AG04450 (cell line): Measurements from ENCODE around the gene MRM2. TPM values are rescaled to one million over a fixed set of nuclear protein-coding genes. Genes with fewer than 3 reads are reported as not detected.

Experiments used
- CTCF ChIA-PET: fragments of 300-600, 350-600 bp; formaldehyde crosslinking; extraction: SDS; loops from one replicate; lab custom pipeline; 2022; ENCODE audit warnings: antibody characterized with exemption, inconsistent platforms; lab: Charles Lee
- POLR2A ChIA-PET: fragments of 350-600 bp; formaldehyde crosslinking; extraction: SDS; loops from one replicate; lab custom pipeline; 2021; ENCODE audit warnings: antibody characterized with exemption, inconsistent platforms; lab: Yijun Ruan, JAX
- DNase-seq: peaks from one replicate; pipeline ENCODE4 v3.0.0-alpha.2; 2011; ENCODE audit warnings: low read depth, low spot score
- H3K27ac ChIP-seq: one replicate; pipeline ENCODE4 v1.5.1; 2012; ENCODE audit warnings: low read depth, low read length, control low read depth
- H3K27me3 ChIP-seq: one replicate; pipeline ENCODE4 v1.6.0; 2012; ENCODE audit warnings: low read length; ENCODE audit not compliant: control insufficient read depth, insufficient read depth
- H3K4me3 ChIP-seq: 2 replicates; pipeline ENCODE4 v1.5.1; 2011; ENCODE audit warnings: mild to moderate bottlenecking, low read depth, low read length, control low read depth
- H3K9me3 ChIP-seq: 2 replicates; pipeline ENCODE4 v1.5.1; 2012; ENCODE audit warnings: low read length; ENCODE audit not compliant: control insufficient read depth, insufficient read depth
- CTCF ChIP-seq: IDR thresholded peaks from 2 replicates; pipeline ENCODE4 v1.5.1; 2011; ENCODE audit warnings: low read depth, low read length, control low read depth, inconsistent platforms
- polyA plus RNA-seq: library from polyadenylated mRNA; depleted of rRNA; stranded (reverse); fragments of >200 nt; gene quantifications from 2 replicates; pipeline ENCODE4 v1.2.3, GENCODE V29; 2011; rRNA removed

The MRM2 gene
- polyA plus RNA-seq, 1 experiment = 18.4 TPM

- Histone ChIP-seq H3K27ac (no peak overlapping the region), H3K9me3 (no peaks in the 10 kb centered on the region), H3K4me3 (no peak overlapping the region), H3K27me3 (no peaks in the 10 kb centered on the region)
- TF ChIP-seq CTCF = no peak
- CTCF ChIA-PET = interaction anchor here (0.9 kb wide), 1 partner anchor 9 kb away, joined by 3 read pairs; no protein-coding TSS in a partner anchor
- DNase-seq = no peak
- POLR2A ChIA-PET = no interaction called here
Observed at GRCh38 chr7:2185715-2186114, 56.3 kb downstream of the MRM2 start.

Other genes with a start within 250 kb of the MRM2 start
- 11.9 and 13.5 TPM in 2 replicates for gene MAD1L1, start 9.3 kb downstream of the MRM2 start, polyA plus RNA-seq
- gene NUDT1, start within 50 bp of the MRM2 start, polyA plus RNA-seq = 11.5 and 15.2 TPM in 2 replicates
- 40.2 and 53.0 TPM in 2 replicates for gene SNX8, start 72.2 kb upstream of the MRM2 start, polyA plus RNA-seq
- 101 and 110 TPM in 2 replicates for gene EIF3B, start 112.6 kb upstream of the MRM2 start, polyA plus RNA-seq
- 8.7 and 13.4 TPM in 2 replicates for gene CHST12, start 161.4 kb upstream of the MRM2 start, polyA plus RNA-seq
- not detected in 2 replicates for gene GRIFIN, start 234.2 kb upstream of the MRM2 start, polyA plus RNA-seq